B cell (primary cell): Measurements from ENCODE around the gene PSME2. TPM values are rescaled to one million over a fixed set of nuclear protein-coding genes. Genes with fewer than 3 reads are reported as not detected.

Source experiments
- ATAC-seq: fragments of 200-7000 bp; cut with Tn5 transposase; one replicate; pipeline ENCODE4 v1.10.0; 2021; ENCODE audit warnings: low read depth, mild to moderate bottlenecking, moderate number of reproducible peaks, moderate library complexity
- CTCF ChIA-PET: fragments of 350-600 bp; sonication (Branson Sonifier 250); formaldehyde crosslinking; loops from one replicate; lab custom pipeline; 2021; ENCODE audit warnings: antibody characterized with exemption, inconsistent platforms; lab: Charles Lee
- POLR2A ChIA-PET: fragments of 350-600 bp; sonication (Branson Sonifier 250); formaldehyde crosslinking; loops from one replicate; lab custom pipeline; 2021; ENCODE audit warnings: antibody characterized with exemption; lab: Charles Lee
- DNase-seq: peaks from one replicate; pipeline ENCODE4 v3.0.0; 2013
- H2AFZ ChIP-seq: 2 replicates; pipeline ENCODE4 v1.6.1; 2012; ENCODE audit warnings: mild to moderate bottlenecking, low read depth, low read length; ENCODE audit not compliant: insufficient read depth, poor library complexity, severe bottlenecking
- H3K27ac ChIP-seq, 2 donors: 1 replicate in 1 of 2; 2 replicates in 1 of 2; pipeline ENCODE4 v1.5.1; 2012 to 2013; ENCODE audit warnings: low read length in 2 of 2, mild to moderate bottlenecking in 2 of 2, moderate library complexity in 1 of 2
- H3K27me3 ChIP-seq, 4 experiments: fragments of 200-600 bp in 1 of 4; sonication (generic) in 1 of 4; replicated peaks in 1 of 4; 1 replicate in 2 of 4; 2 replicates in 2 of 4; pipeline versions ENCODE4 v1.6.1 to v1.7.0; 2013 to 2016; ENCODE audit warnings: low read length in 3 of 4, mild to moderate bottlenecking in 2 of 4, mixed read lengths in 1 of 4, moderate library complexity in 1 of 4; ENCODE audit not compliant: insufficient read depth in 4 of 4, control insufficient read depth in 3 of 4; ENCODE audit errors: control extremely low read depth in 1 of 4
- H3K36me3 ChIP-seq, 2 experiments: replicated peaks in 1 of 2; 1 replicate in 1 of 2; 2 replicates in 1 of 2; pipeline versions ENCODE4 v1.6.1 to v1.7.1; 2013; ENCODE audit warnings: low read length in 1 of 2; ENCODE audit not compliant: insufficient read depth in 2 of 2, control insufficient read depth in 1 of 2; ENCODE audit errors: control extremely low read depth in 1 of 2, extremely low read depth in 1 of 2
- H3K4me1 ChIP-seq, 2 donors: fragments of 200-600 bp in 1 of 2; sonication (generic) in 1 of 2; 1 replicate in 1 of 2; 2 replicates in 1 of 2; pipeline versions ENCODE4 v1.5.1 to v1.6.1; 2013 to 2017; ENCODE audit warnings: low read length in 2 of 2; ENCODE audit not compliant: control insufficient read depth in 2 of 2, insufficient read depth in 2 of 2
- H3K4me2 ChIP-seq: replicated peaks from 2 replicates; pipeline ENCODE3; 2012; ENCODE audit warnings: mild to moderate bottlenecking, low read depth, low read length; ENCODE audit not compliant: poor library complexity, severe bottlenecking
- H3K4me3 ChIP-seq, 5 experiments: fragments of 200-600 bp in 1 of 5; sonication (generic) in 1 of 5; 1 replicate in 3 of 5; 2 replicates in 2 of 5; pipeline versions ENCODE4 v1.5.1 to v1.7.0; 2011 to 2016; ENCODE audit warnings: low read length in 4 of 5, mild to moderate bottlenecking in 4 of 5, low read depth in 2 of 5, control low read depth in 1 of 5, moderate library complexity in 1 of 5; ENCODE audit not compliant: insufficient read depth in 1 of 5; ENCODE audit errors: control extremely low read depth in 1 of 5, extremely low read depth in 1 of 5
- H3K79me2 ChIP-seq: fragments of 200-600 bp; sonication (generic); one replicate; pipeline ENCODE4 v1.6.0; 2016; ENCODE audit warnings: low read length; ENCODE audit not compliant: control insufficient read depth, insufficient read depth
- H3K9ac ChIP-seq: fragments of 200-600 bp; sonication (generic); 2 replicates; pipeline ENCODE4 v1.6.1; 2017; ENCODE audit warnings: mild to moderate bottlenecking, low read length, moderate library complexity
- H3K9me3 ChIP-seq, 3 donors: one replicate each; pipeline versions ENCODE4 v1.6.1 to v1.7.1; 2013; ENCODE audit warnings: low read length in 2 of 3; ENCODE audit not compliant: control insufficient read depth in 2 of 3, insufficient read depth in 1 of 3; ENCODE audit errors: control extremely low read depth in 1 of 3
- H4K20me1 ChIP-seq: 2 replicates; pipeline ENCODE4 v1.6.0; 2012; ENCODE audit warnings: mild to moderate bottlenecking, low read length; ENCODE audit not compliant: insufficient read depth, control insufficient read depth, poor library complexity, severe bottlenecking
- H3K27ac Mint-ChIP-seq: one replicate; pipeline ENCODE4 v1.8.0; 2021; ENCODE audit warnings: mixed read lengths
- H3K27me3 Mint-ChIP-seq: one replicate; pipeline ENCODE4 v1.8.0; 2021; ENCODE audit warnings: mixed read lengths
- H3K4me1 Mint-ChIP-seq: one replicate; pipeline ENCODE4 v1.8.0; 2021; ENCODE audit warnings: mixed read lengths
- H3K4me3 Mint-ChIP-seq: one replicate; pipeline ENCODE4 v1.8.0; 2021; ENCODE audit warnings: mixed read lengths
- H3K9me3 Mint-ChIP-seq: one replicate; pipeline ENCODE4 v1.8.0; 2022; ENCODE audit warnings: mixed read lengths; ENCODE audit not compliant: insufficient read depth
- CTCF ChIP-seq: fragments of 200-600 bp; IDR thresholded peaks from one replicate; pipeline ENCODE4 v1.8.0; 2022; ENCODE audit warnings: antibody characterized with exemption, mild to moderate bottlenecking
- EZH2 ChIP-seq: IDR thresholded peaks from 2 replicates; pipeline ENCODE4 v1.6.1; 2012; ENCODE audit warnings: borderline replicate concordance, low read depth, mild to moderate bottlenecking, moderate library complexity, low read length; ENCODE audit not compliant: insufficient read depth, poor library complexity, severe bottlenecking
- WGBS: methylation state at CpG from one replicate; pipeline ENCODE4 v1.1.5; 2013; ENCODE audit warnings: missing lambda C conversion rate; ENCODE audit not compliant: insufficient coverage; 5-methylcytosine and 5-hydroxymethylcytosine counted together
- intact Hi-C: fragments of 100-400 bp; cut with micrococcal nuclease; formaldehyde crosslinking; loops from one replicate; pipeline ENCODE4 v1.10.0; 2022
- polyA plus RNA-seq: library from polyadenylated mRNA; depleted of rRNA; stranded (reverse); fragments of >200 nt; gene quantifications from 2 replicates; pipeline ENCODE4 v1.2.3, GENCODE V29; 2012
- total RNA-seq, 2 donors: library from RNA; stranded (reverse); fragments of 120-200 nt in 1 of 2; gene quantifications; 1 replicate in 1 of 2; 2 replicates in 1 of 2; pipeline versions ENCODE4 v1.2.3 to v1.2.4, GENCODE V29; 2013 to 2022

The PSME2 gene
- total and polyA plus RNA-seq, 2 donors (not counting 1 experiment from before 2014, with no cell fraction given), result 126 to 141 TPM

- H4K20me1 ChIP-seq, result no peaks in the 10 kb centered on the region
- ChIA-PET CTCF (no interaction called here), POLR2A (no interaction called here)
- Mint-ChIP-seq H3K27me3 (no peaks in the 10 kb centered on the region), H3K9me3 (no peaks in the 10 kb centered on the region), H3K27ac (peak overlapping the region; percentile 37), H3K4me3 (peak overlapping the region; percentile 62), H3K4me1 (peaks cover 54% of the 10 kb centered on the region)
- no peak overlapping the region for H3K4me3 ChIP-seq
- peaks cover 52% of the 10 kb centered on the region for H3K79me2 ChIP-seq
- H3K4me2 ChIP-seq, result no peak overlapping the region
- peaks cover 0 to 14% of the 10 kb centered on the region in 2 experiments for H3K36me3 ChIP-seq
- DNase-seq (no peak), ATAC-seq (no peak)
- H3K9me3 ChIP-seq, result no peaks in the 10 kb centered on the region
- H2AFZ ChIP-seq, result no peak overlapping the region
- TF ChIP-seq EZH2 (no peak), CTCF (no peak)
- WGBS, result 97% methylated on average over 12 of the region's 15 CpGs
- H3K4me1 ChIP-seq, result peaks cover 28 to 35% of the 10 kb centered on the region in 2 donors
- no peaks in the 10 kb centered on the region for H3K27me3 ChIP-seq
- H3K27ac ChIP-seq, result no peak overlapping the region
- H3K9ac ChIP-seq, result no peak overlapping the region
- intact Hi-C loops, result no loop called here
Observed at GRCh38 chr14:24192933-24193332, 46.5 kb upstream of the PSME2 start.

- H3K9ac ChIP-seq, result no peak overlapping the region
- TF ChIP-seq EZH2, result no peak
- no peak for TF ChIP-seq CTCF
- no peaks in the 10 kb centered on the region for H3K27me3 ChIP-seq
- no peak overlapping the region for H3K27ac ChIP-seq
- Mint-ChIP-seq H3K9me3 (no peaks in the 10 kb centered on the region), H3K4me1 (peaks cover 50% of the 10 kb centered on the region), H3K27ac (no peak overlapping the region), H3K4me3 (no peak overlapping the region), H3K27me3 (no peaks in the 10 kb centered on the region)
- no peak overlapping the region for H3K4me3 ChIP-seq
- no peak overlapping the region for H2AFZ ChIP-seq
- H4K20me1 ChIP-seq, result no peaks in the 10 kb centered on the region
- 96% methylated on average over 8 of the region's 10 CpGs for WGBS
- DNase-seq, result no peak
- H3K9me3 ChIP-seq, result no peaks in the 10 kb centered on the region
- intact Hi-C loops, result no loop called here
- H3K4me2 ChIP-seq, result no peak overlapping the region
- CTCF ChIA-PET, result interaction anchor here (1.5 to 3.4 kb wide), 3 partner anchors 23 to 120 kb away, joined by 4 to 11 read pairs (median 5); partner anchors contain the start of genes CHMP4A, LTB4R2 and TINF2
- H3K36me3 ChIP-seq, result peaks cover 3 to 27% of the 10 kb centered on the region in 2 experiments
- H3K4me1 ChIP-seq, result peaks cover 25 to 29% of the 10 kb centered on the region in 2 donors
- no peak for ATAC-seq
- POLR2A ChIA-PET, result interaction anchor here (1.3 kb wide), 1 partner anchor 23 kb away, joined by 3 read pairs; the partner anchor contains the start of gene CHMP4A
- peaks cover 66% of the 10 kb centered on the region for H3K79me2 ChIP-seq
Observed at GRCh38 chr14:24190416-24190815, 44.0 kb upstream of the PSME2 start.
